G401 (cell line): ENCODE results near the gene DLL4. TPM values are rescaled to one million over a fixed set of nuclear protein-coding genes. Genes with fewer than 3 reads are reported as not detected.

Source experiments
- DNase-seq: peaks from one replicate; pipeline ENCODE4 v3.0.0-alpha.2; 2015; ENCODE audit warnings: low spot score
- in situ Hi-C: cut with HindIII; loops from 2 replicates; pipeline ENCODE4 v1.10.0; 2016; ENCODE audit warnings: low sequenced_read_pairs, mixed read lengths
- total RNA-seq: library from RNA; depleted of rRNA; stranded (reverse); fragments of >200 nt; shearing (Covaris generic); gene quantifications from 2 replicates; pipeline ENCODE4 v1.2.3, GENCODE V29; 2014; rRNA removed

The DLL4 gene
- total RNA-seq, 1 experiment from 2014 or later, result 0.20 TPM

DNA sequence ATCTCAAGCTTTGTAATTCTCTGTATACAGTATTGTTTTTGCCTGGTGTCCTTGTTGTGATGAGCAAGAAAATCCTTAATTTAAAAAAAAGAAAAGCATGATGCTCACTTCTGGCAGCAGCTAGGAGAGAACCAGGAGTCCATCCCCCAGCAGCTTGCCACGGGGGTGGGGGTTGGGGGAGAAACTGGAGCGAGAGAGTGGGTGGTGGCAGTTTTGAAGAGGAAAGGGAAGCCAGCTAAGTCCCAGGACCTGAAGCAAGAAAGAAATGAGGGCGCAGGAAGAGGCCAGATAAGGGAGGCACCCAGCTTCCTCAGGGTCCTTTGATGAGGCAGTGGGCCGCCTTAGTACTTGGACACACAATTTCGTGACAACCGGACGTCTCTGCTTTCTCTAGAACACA lies 47.7 kb downstream of the DLL4 start:
- in situ Hi-C loops, result no loop called here
- DNase-seq, result no peak

DNA sequence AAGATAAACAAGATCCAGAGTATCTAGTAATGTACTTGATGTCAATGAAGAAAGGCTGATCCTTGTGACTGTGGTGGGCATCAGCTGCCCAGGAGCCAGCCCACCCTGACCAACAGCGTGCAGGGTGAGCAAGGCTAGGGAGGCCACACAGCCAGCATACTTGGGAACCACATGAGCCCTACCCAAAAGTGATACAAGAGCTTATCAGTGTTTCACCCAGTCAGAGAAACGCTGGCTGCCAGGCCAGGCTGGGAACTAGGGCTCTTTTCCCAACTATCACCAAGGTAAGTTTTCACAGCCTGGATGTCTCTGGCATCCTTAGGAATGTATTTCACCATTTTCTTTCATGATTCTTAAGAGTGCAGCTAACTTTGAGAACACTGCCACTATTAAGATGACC lies 49.0 kb downstream of the DLL4 start:
- in situ Hi-C loops, result no loop called here
- DNase-seq, result no peak

GRCh38 chr15:40978562-40978961 lies 49.4 kb downstream of the DLL4 start:
- in situ Hi-C loops, result no loop called here

DNA sequence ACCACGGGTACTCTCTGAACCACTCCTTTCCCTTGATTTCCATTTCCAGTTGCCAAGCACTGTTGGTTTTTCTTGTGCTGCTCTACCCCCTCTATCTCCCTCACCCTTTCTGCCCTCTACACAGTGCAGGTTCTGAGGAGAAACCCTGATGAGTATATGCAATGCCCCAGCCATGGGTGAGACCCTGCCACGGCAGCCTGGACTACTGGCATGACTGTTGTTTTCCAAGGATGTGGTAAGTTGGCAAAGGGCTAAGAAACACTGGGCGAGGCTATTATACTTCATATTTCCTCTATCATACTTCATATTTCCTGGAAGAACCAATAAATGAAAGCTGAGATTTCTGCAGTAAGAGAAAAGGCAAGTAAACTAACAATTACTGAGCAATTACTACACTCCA lies 52.0 kb downstream of the DLL4 start:
- in situ Hi-C loops, result no loop called here
- no peak for DNase-seq

More at GRCh38 chr15:40978562-40978961, 49.4 kb downstream of the DLL4 start:
- DNase-seq, result no peak

DNA sequence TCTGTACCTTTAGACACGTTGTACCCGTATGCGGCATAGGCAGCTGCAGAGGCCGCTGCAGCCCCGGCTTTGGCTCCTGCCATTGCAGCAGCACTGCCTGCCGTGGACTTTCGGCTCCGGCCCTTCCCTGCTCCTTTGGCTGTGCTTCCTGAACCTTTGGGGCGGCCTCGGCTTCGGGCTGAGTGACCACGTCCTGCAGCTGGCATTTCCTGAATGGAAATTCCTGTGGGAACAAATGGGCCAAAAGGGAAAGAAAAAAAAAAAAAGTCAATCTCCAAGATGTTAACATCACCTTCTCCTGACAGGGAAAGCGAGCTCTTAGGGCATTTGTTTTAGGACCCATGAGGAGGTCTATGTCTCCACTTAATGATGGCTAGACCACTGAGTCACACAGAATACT lies 53.7 kb downstream of the DLL4 start:
- in situ Hi-C loops, result no loop called here

DNA sequence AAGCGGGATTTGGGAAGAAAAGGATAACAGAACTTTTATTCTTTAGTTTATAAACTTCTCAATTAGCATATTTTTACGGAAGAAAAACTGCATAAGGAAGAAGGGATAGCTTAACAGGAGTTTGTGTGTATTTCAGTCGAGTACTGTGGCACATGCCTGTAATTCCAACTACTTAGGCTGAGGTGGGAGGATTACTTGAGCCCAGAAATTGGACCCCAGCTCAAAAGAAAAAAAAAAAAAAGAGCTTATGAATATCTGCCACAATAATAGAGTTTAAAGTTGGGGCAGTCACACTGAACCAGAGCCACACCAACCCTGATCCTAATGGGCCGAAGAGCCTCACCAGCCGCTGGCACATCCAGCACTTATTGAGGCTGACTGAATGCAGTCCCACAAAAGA lies 55.3 kb downstream of the DLL4 start:
- DNase-seq, result no peak
- in situ Hi-C loops, result no loop called here

More for the DNA sequence above, 53.7 kb downstream of the DLL4 start:
- no peak for DNase-seq

- no peak for DNase-seq
- in situ Hi-C loops, result no loop called here
These were observed 55.8 kb downstream of the DLL4 start for GRCh38 chr15:40984964-40985363.

- DNase-seq, result no peak
- in situ Hi-C loops, result no loop called here
These were observed 56.6 kb downstream of the DLL4 start for GRCh38 chr15:40985541-40986330.

GRCh38 chr15:40986820-40987219 lies 57.7 kb downstream of the DLL4 start:
- in situ Hi-C loops, result no loop called here
- DNase-seq, result no peak

- DNase-seq, result no peak
- in situ Hi-C loops, result no loop called here
These were observed 59.0 kb downstream of the DLL4 start for GRCh38 chr15:40988156-40988555.

Other genes starting within 250 kb of the DLL4 start
- gene RAD51, start 234.2 kb upstream of the DLL4 start, total RNA-seq, result 7.1 and 12.0 TPM in 2 replicates
- gene RMDN3, start 174.1 kb upstream of the DLL4 start, total RNA-seq, result 107 and 114 TPM in 2 replicates
- 829 and 1,388 TPM in 2 replicates for gene GCHFR, start 165.3 kb upstream of the DLL4 start, total RNA-seq
- 3.1 and 4.0 TPM in 2 replicates for gene C15orf62, start 159.4 kb upstream of the DLL4 start, total RNA-seq
- 27.5 and 29.2 TPM in 2 replicates for gene ZFYVE19, start 122.3 kb upstream of the DLL4 start, total RNA-seq
- 49.7 and 100 TPM in 2 replicates for gene DNAJC17, start 121.9 kb upstream of the DLL4 start, total RNA-seq
- not detected in 2 replicates for gene PPP1R14D, start 100.6 kb upstream of the DLL4 start, total RNA-seq
- gene SPINT1, start 85.3 kb upstream of the DLL4 start, total RNA-seq, result 0.62 TPM in 1 of 2 replicates, not detected in the other
- 0.24 and 1.7 TPM in 2 replicates for gene RHOV, start 55.1 kb upstream of the DLL4 start, total RNA-seq
- gene VPS18, start 34.9 kb upstream of the DLL4 start, total RNA-seq, result 51.4 and 57.3 TPM in 2 replicates
- gene CHAC1, start 24.1 kb downstream of the DLL4 start, total RNA-seq, result 12.4 and 12.9 TPM in 2 replicates
- gene INO80, start 186.9 kb downstream of the DLL4 start, total RNA-seq, result 14.8 and 35.6 TPM in 2 replicates